ENCODE data around the gene MATN3. TPM values are rescaled to one million over a fixed set of nuclear protein-coding genes. Genes with fewer than 3 reads are reported as not detected.

Gene MATN3
- total and polyA plus RNA-seq, 2 of the 8 experiments (the other 6 are each of a cell fraction or from before 2014, with no cell fraction given) = 3.0 to 9.9 TPM

DNA sequence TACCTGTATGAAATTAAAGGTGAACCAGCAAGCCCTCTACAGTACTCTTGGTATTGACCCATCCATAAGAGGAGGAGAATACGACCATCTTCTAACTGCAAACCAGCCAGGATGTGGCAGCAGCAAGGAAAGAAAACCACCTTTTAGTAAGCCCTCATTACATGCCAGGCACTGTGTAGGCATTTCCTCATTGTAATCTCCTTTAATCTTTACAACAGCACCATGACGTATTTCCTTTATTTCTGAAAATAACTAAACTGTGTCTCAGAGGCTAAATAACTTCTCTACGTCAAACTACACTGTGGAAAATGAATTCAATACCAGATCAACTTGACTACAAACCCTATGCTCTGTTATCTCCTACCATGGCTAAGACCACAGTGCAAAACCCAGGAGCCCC is 40.8 kb downstream of the MATN3 start:
- H3K23me2 ChIP-seq (ENCODE audit: low read depth, low read length) = no peaks in the 10 kb centered on the region
- no peak overlapping the region for H2BK12ac ChIP-seq (ENCODE audit: low read depth, low read length)
- H3K23ac ChIP-seq (ENCODE audit: insufficient read length) = no peak overlapping the region
- FAIRE-seq = no peak
- no peak overlapping the region for H3K14ac ChIP-seq (ENCODE audit: insufficient read length)
- H3K79me2 ChIP-seq (ENCODE audit: control insufficient read depth in 1 of 2, insufficient read depth in 2 of 2, low read length in 2 of 2) = no peaks in the 10 kb centered on the region
- no peak for DNase-seq (ENCODE audit: low read depth in 1 of 2, low spot score in 2 of 2)
- H4K20me1 ChIP-seq (replicated peaks in 1 of 2; ENCODE audit: control insufficient read depth in 1 of 2, insufficient read depth in 2 of 2, low read length in 2 of 2) = no peaks in the 10 kb centered on the region
- no peaks in the 10 kb centered on the region for H3K9me3 ChIP-seq (ENCODE audit: insufficient read depth in 2 of 2, low read depth in 1 of 2, low read length in 1 of 2)
- 89% methylated on average over 3 of the region's 3 CpGs; no CpG with 5 or more reads in 1 of the 2 experiments for WGBS, 2 experiments (ENCODE audit: extremely low coverage in 1 of 2, insufficient coverage in 1 of 2, insufficient read length in 1 of 2, insufficient replicate concordance in 2 of 2, low coverage in 1 of 2, low lambda C conversion rate in 2 of 2, missing lambda C conversion rate in 1 of 2)
- H3K9ac ChIP-seq (replicated peaks in 1 of 4; ENCODE audit: extremely low read depth in 1 of 4, low read depth in 3 of 4, low read length in 3 of 4) = no peak overlapping the region
- no peak overlapping the region for H2BK20ac ChIP-seq (ENCODE audit: low read length)
- H3K27ac ChIP-seq (ENCODE audit: low read depth, low read length) = no peak overlapping the region
- POLR2A ChIA-PET (ENCODE audit: partially characterized antibody) = interaction anchor here (0.6 kb wide), 1 partner anchor 170 kb away, joined by 4 read pairs; no protein-coding TSS in a partner anchor
- no peak overlapping the region for H2AFZ ChIP-seq (ENCODE audit: low read length)
- no peak overlapping the region for H3K18ac ChIP-seq (ENCODE audit: extremely low read depth, low read length)
- peaks cover 2 to 24% (median 10%) of the 10 kb centered on the region in 4 experiments; a peak in 7 of 8 replicates for H3K36me3 ChIP-seq (ENCODE audit: control insufficient read depth in 2 of 4, insufficient read depth in 4 of 4, low read length in 3 of 4)
- H3K79me1 ChIP-seq (ENCODE audit: low read depth, low read length) = no peaks in the 10 kb centered on the region
- H3K27me3 ChIP-seq (replicated peaks in 1 of 4; ENCODE audit: control insufficient read depth in 3 of 4, extremely low read depth in 1 of 4, insufficient read depth in 3 of 4, low read length in 3 of 4) = no peaks in the 10 kb centered on the region
- TF ChIP-seq EGR1 (IDR thresholded peaks at IDR 0.05; ENCODE audit: borderline replicate concordance, low read depth, low read length) = no peak
- TF ChIP-seq SRF (IDR thresholded peaks at IDR 0.05; ENCODE audit: low read depth, low read length) = no peak
- no peak for TF ChIP-seq TAF7 (optimal IDR thresholded peaks at IDR 0.05; ENCODE audit: borderline replicate concordance, low read depth, low read length)
- no peak for TF ChIP-seq RBBP5 (IDR thresholded peaks at IDR 0.05; ENCODE audit: borderline replicate concordance, low read depth, low read length)
- H3K4ac ChIP-seq (replicated peaks; ENCODE audit: insufficient read length, low read depth, low read length) = no peak overlapping the region
- no peak overlapping the region for H4K8ac ChIP-seq (ENCODE audit: extremely low read depth, insufficient read depth, low read length)
- no peak overlapping the region for H2BK15ac ChIP-seq (ENCODE audit: low read length)
- H3K4me3 ChIP-seq (ENCODE audit: extremely low read depth in 1 of 4, insufficient read depth in 2 of 4, low read depth in 3 of 4, low read length in 4 of 4) = no peak overlapping the region
- no peak overlapping the region for H2AK5ac ChIP-seq (ENCODE audit: low read depth, low read length)
- H4K91ac ChIP-seq (replicated peaks; ENCODE audit: insufficient read length, low read length) = no peak overlapping the region
- H3K56ac ChIP-seq (replicated peaks; ENCODE audit: insufficient read length, low read depth, low read length) = no peak overlapping the region
- no peak overlapping the region for H2BK120ac ChIP-seq (replicated peaks; ENCODE audit: low read depth, low read length)
- H3K4me1 ChIP-seq (replicated peaks in 1 of 4; ENCODE audit: control insufficient read depth in 3 of 4, insufficient read depth in 4 of 4, low read length in 3 of 4) = no peaks in the 10 kb centered on the region
- H2BK5ac ChIP-seq (ENCODE audit: low read depth, low read length) = no peak overlapping the region
- CTCF ChIA-PET (ENCODE audit: partially characterized antibody) = interaction anchor here (1.2 to 1.5 kb wide), 3 partner anchors 16 to 319 kb away, joined by 4 to 7 read pairs (median 6); no protein-coding TSS in a partner anchor
- no peak overlapping the region for H3K4me2 ChIP-seq (ENCODE audit: insufficient read depth in 1 of 2, low read depth in 2 of 2, low read length in 2 of 2)
- H4K5ac ChIP-seq (ENCODE audit: insufficient read length, low read depth, low read length) = no peak overlapping the region

All from H1 (cell line).